T-helper 2 cell treated with Interferon-gamma antibody and Interleukin-4, amounts not matched to agents 5 μg/mL and 100 μg/mL, for 36 hours (primary cell): ENCODE results near the gene MTHFD1L.
"Not testable (repeated sequence)": the region's sequence is repeated elsewhere in the genome, so short reads cannot be mapped to it uniquely, and the experiment has no call there.

Experiments
- DNase-seq: peaks from one replicate; pipeline ENCODE4 v3.0.0; 2021; ENCODE audit warnings: low spot score
- H3K27ac Mint-ChIP-seq: one replicate; pipeline ENCODE4 v1.8.0; 2021; ENCODE audit warnings: mild to moderate bottlenecking, mixed read lengths
- H3K27me3 Mint-ChIP-seq: one replicate; pipeline ENCODE4 v1.8.0; 2021; ENCODE audit warnings: low read depth, mixed read lengths
- H3K36me3 Mint-ChIP-seq: one replicate; pipeline ENCODE4 v1.8.0; 2021; ENCODE audit warnings: low read depth, mixed read lengths
- H3K4me1 Mint-ChIP-seq: one replicate; pipeline ENCODE4 v1.8.0; 2021; ENCODE audit warnings: low read depth, mixed read lengths
- H3K4me3 Mint-ChIP-seq: one replicate; pipeline ENCODE4 v1.8.0; 2022; ENCODE audit warnings: mild to moderate bottlenecking, moderate library complexity, mixed read lengths
- H3K9me3 Mint-ChIP-seq: one replicate; pipeline ENCODE4 v1.8.0; 2021; ENCODE audit warnings: mixed read lengths

MTHFD1L gene

GRCh38 chr6:151109869-151110575, 244.5 kb downstream of the MTHFD1L start:
- no peak for DNase-seq
- Mint-ChIP-seq H3K9me3 (no peaks in the 10 kb centered on the region), H3K27me3 (peaks cover 7% of the 10 kb centered on the region), H3K4me1 (peaks cover 5% of the 10 kb centered on the region), H3K4me3 (no peak overlapping the region), H3K27ac (no peak overlapping the region), H3K36me3 (no peaks in the 10 kb centered on the region)

- Mint-ChIP-seq H3K27ac (no peak overlapping the region), H3K4me1 (peaks cover 5% of the 10 kb centered on the region), H3K4me3 (no peak overlapping the region), H3K9me3 (no peaks in the 10 kb centered on the region), H3K27me3 (peaks cover 7% of the 10 kb centered on the region), H3K36me3 (no peaks in the 10 kb centered on the region)
- no peak for DNase-seq
Measured at GRCh38 chr6:151110576-151110905, 245.0 kb downstream of the MTHFD1L start.

GRCh38 chr6:151111670-151112069, 246.2 kb downstream of the MTHFD1L start:
- Mint-ChIP-seq H3K27ac (no peak overlapping the region), H3K4me3 (no peak overlapping the region), H3K36me3 (no peaks in the 10 kb centered on the region), H3K27me3 (peaks cover 7% of the 10 kb centered on the region), H3K4me1 (peaks cover 5% of the 10 kb centered on the region), H3K9me3 (no peaks in the 10 kb centered on the region)
- no peak for DNase-seq

DNA sequence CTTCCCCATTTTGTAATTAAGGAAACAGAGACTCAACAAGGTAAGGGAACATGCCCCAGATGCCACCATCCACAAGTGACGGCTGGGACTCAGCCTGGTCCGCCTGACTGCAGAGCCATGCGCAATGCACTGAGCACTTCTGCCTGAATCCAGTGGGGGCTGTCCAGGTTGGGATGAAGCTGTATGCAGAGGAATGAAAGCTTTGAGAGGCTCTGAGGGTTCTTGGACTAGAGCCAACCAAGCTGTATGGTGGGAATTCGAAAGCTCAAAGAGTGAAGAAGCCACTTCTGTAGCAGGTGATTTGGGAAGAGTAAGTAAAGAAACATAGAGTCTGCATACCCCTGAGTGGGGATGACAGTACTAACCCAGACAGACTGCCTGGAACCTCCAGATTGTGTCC, 246.6 kb downstream of the MTHFD1L start:
- no peak overlapping the region for H3K4me3 Mint-ChIP-seq
- DNase-seq = no peak
- no peak overlapping the region for H3K27ac Mint-ChIP-seq
- peaks cover 7% of the 10 kb centered on the region for H3K27me3 Mint-ChIP-seq
- no peaks in the 10 kb centered on the region for H3K36me3 Mint-ChIP-seq
- H3K4me1 Mint-ChIP-seq = peaks cover 5% of the 10 kb centered on the region
- no peaks in the 10 kb centered on the region for H3K9me3 Mint-ChIP-seq

- not testable (repeated sequence) for H3K27me3 Mint-ChIP-seq, DNase-seq, H3K36me3 Mint-ChIP-seq, H3K4me1 Mint-ChIP-seq, H3K9me3 Mint-ChIP-seq, H3K4me3 Mint-ChIP-seq, H3K27ac Mint-ChIP-seq
Measured at GRCh38 chr6:151112884-151113283, 247.4 kb downstream of the MTHFD1L start.

GRCh38 chr6:151113641-151114040, 248.1 kb downstream of the MTHFD1L start:
- Mint-ChIP-seq H3K27ac (no peak overlapping the region), H3K27me3 (peaks cover 7% of the 10 kb centered on the region), H3K9me3 (no peaks in the 10 kb centered on the region), H3K4me3 (no peak overlapping the region), H3K36me3 (no peaks in the 10 kb centered on the region), H3K4me1 (peaks cover 10% of the 10 kb centered on the region)
- DNase-seq = no peak

DNA sequence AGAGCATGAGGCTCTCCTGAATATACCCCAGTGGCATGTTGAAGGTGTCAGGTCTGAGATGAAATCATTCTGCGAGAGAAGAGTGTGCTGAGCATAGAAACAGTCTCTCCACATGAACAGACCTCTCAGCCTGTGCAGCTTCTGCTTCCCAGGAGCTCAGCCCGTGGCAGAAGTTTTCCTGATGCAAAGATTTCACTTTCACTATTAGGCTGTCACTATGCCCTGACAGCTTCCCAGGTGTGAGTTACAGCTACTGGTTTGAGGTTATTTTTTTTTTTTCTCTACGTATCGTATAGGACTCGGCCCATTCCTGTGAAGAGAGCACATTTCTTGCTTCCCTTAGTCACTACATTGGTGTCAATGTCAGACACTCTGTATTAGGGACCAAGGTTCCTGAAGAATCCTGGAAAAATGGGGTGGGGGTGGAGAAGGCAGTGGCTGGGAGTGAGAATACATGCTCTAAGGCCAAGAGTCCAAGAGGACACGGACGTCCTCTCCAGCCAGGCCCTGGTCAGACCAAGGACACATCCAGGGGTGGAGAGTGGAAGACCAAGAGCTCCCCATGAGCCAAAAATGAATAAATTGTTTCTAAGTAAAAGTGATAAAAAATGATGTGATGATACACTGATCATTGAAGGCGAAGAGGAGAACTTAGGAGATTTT, 253.1 kb downstream of the MTHFD1L start:
- DNase-seq = no peak
- Mint-ChIP-seq H3K9me3 (no peaks in the 10 kb centered on the region), H3K36me3 (no peaks in the 10 kb centered on the region), H3K4me3 (no peak overlapping the region), H3K27me3 (no peaks in the 10 kb centered on the region), H3K27ac (no peak overlapping the region), H3K4me1 (peaks cover 7% of the 10 kb centered on the region)

DNA sequence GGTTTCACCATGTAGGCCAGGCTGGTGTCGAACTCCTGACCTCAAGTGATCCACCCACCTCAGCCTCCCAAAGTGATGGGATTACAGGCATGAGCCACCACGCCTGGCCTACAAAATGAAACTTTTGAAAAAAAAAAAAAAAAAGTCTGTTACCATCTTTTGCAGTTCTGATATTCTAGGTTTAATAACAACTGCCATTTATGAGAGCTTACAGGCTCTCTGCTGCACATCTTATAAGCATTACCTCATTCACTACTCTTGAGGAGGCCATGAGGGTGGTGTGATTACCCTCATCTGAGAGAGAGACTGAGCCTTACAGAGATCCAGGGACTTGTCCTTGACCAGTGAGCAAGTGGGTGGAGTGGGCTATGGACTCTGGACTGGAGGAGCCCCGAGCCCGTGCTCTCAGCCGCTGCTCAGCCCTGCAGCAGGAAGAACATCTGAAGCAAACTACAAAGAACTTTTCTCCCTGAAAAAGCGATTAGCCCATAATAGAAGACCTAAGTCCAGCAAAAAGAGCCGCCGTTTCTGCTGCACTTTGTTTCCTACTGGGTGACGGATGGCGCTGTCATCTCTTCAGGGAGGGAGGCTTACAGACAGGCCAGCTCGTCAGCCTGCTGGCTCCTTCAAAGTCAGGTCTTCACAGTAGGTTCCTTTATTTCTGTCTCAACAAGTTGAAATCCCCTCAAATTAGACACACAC, 254.5 kb downstream of the MTHFD1L start:
- no peaks in the 10 kb centered on the region for H3K9me3 Mint-ChIP-seq
- no peak for DNase-seq
- peaks cover 7% of the 10 kb centered on the region for H3K4me1 Mint-ChIP-seq
- no peak overlapping the region for H3K4me3 Mint-ChIP-seq
- no peaks in the 10 kb centered on the region for H3K36me3 Mint-ChIP-seq
- no peak overlapping the region for H3K27ac Mint-ChIP-seq
- H3K27me3 Mint-ChIP-seq = no peaks in the 10 kb centered on the region

DNA sequence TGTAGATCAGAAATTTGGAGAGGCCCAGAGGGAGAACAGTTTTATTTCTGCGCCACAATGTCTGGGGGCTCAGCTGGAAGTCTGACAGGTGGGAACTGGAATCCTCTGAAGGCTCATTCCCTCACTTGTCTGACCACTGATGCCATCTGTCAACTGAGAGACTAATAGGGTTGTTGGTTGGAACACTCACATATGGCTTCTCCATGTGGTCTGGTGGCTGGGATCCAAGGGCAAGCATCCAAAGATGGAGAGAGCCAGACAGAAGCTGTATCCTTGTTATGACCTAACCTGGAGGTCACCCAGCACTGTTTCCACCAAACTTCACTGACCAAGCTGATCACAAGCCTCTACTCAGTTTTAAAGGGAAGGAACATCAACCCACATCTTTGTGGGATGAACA, 256.4 kb downstream of the MTHFD1L start:
- H3K27me3 Mint-ChIP-seq = no peaks in the 10 kb centered on the region
- no peaks in the 10 kb centered on the region for H3K9me3 Mint-ChIP-seq
- no peak for DNase-seq
- no peak overlapping the region for H3K4me3 Mint-ChIP-seq
- no peak overlapping the region for H3K27ac Mint-ChIP-seq
- H3K36me3 Mint-ChIP-seq = no peaks in the 10 kb centered on the region
- peaks cover 13% of the 10 kb centered on the region for H3K4me1 Mint-ChIP-seq

- H3K36me3 Mint-ChIP-seq, H3K4me3 Mint-ChIP-seq, H3K27ac Mint-ChIP-seq, H3K9me3 Mint-ChIP-seq, H3K4me1 Mint-ChIP-seq, H3K27me3 Mint-ChIP-seq, DNase-seq: not testable (repeated sequence)
Measured at GRCh38 chr6:151123641-151124040, 258.1 kb downstream of the MTHFD1L start.

DNA sequence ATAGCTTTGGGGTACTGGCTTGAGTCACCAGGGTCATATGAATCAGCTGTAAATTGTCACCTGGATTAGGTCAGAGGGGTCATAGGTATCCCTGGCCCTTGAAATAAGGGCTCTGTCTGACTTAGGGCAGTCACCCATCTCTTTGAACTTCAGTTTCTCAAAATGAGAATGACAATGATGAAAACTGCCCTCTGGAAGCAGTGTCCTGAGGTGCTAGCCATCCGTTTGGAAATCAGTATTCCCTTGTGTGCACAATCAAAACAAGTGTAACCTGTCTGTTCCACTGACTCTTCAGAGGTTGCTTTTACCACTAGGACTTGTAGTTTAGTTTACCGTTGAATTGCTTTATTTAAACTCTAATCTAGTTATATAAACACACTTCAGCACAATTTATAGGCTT, 259.7 kb downstream of the MTHFD1L start:
- H3K27ac Mint-ChIP-seq, H3K4me3 Mint-ChIP-seq, DNase-seq, H3K4me1 Mint-ChIP-seq, H3K27me3 Mint-ChIP-seq, H3K9me3 Mint-ChIP-seq, H3K36me3 Mint-ChIP-seq: not testable (repeated sequence)

GRCh38 chr6:151125651-151126416, 260.3 kb downstream of the MTHFD1L start:
- not testable (repeated sequence) for DNase-seq, H3K36me3 Mint-ChIP-seq, H3K27me3 Mint-ChIP-seq, H3K4me1 Mint-ChIP-seq, H3K9me3 Mint-ChIP-seq, H3K4me3 Mint-ChIP-seq, H3K27ac Mint-ChIP-seq

DNA sequence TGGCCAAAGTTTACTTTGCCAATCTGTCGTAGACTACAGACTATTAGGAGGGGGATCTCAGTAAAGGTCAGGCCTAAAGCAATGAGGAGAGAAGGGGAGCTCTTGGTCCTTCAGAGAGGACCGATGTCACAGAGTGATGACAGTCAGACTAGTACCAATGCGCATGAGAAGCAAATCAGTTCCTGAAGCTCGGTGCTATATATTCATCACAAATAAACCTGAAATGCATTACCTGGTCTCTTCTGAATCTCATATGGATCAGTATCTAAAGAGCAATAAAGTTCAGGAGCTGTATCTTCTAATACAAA, 260.9 kb downstream of the MTHFD1L start:
- not testable (repeated sequence) for H3K9me3 Mint-ChIP-seq, H3K36me3 Mint-ChIP-seq, H3K27ac Mint-ChIP-seq, H3K27me3 Mint-ChIP-seq, H3K4me1 Mint-ChIP-seq, H3K4me3 Mint-ChIP-seq, DNase-seq

GRCh38 chr6:151127133-151127798, 261.8 kb downstream of the MTHFD1L start:
- not testable (repeated sequence) for H3K4me3 Mint-ChIP-seq, DNase-seq, H3K27me3 Mint-ChIP-seq, H3K27ac Mint-ChIP-seq, H3K36me3 Mint-ChIP-seq, H3K4me1 Mint-ChIP-seq, H3K9me3 Mint-ChIP-seq
